ENCODE data around the gene MYO18B. TPM values are rescaled to one million over a fixed set of nuclear protein-coding genes. Genes with fewer than 3 reads are reported as not detected.

Gene MYO18B
- total RNA-seq, 1 experiment from 2014 or later: 0.11 TPM

DNA sequence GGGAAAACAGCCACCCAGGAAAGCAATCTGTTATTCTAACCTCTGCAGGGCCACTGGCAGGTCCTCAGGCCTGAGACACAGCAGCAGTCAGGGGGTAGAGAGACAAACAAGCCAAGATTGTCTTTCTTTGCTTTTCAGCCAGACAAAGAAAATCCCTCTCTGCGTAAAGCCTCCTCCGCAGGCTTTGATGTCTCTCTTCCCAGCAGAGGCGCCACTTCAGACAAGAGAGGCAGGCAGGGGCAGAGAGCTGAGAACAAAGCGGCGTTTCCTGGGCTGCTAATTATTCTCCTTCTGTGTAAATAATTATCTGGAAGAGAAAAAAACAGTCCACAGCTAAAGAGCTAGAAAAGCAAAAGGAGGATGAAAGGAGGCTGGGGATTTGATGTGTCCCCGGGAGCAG is 324.5 kb downstream of the MYO18B start:
- H3K36me3 ChIP-seq: no peaks in the 10 kb centered on the region
- DNase-seq (ENCODE audit: low read depth in 1 of 2, low spot score in 2 of 2): no peak
- no peaks in the 10 kb centered on the region; the same call in 1 of the 2 replicates for H3K27me3 ChIP-seq (replicated peaks)
- H3K4me3 ChIP-seq: no peak overlapping the region
- H3K9me3 ChIP-seq (replicated peaks): no peaks in the 10 kb centered on the region
- H3K27ac ChIP-seq: no peak overlapping the region
- H3K4me1 ChIP-seq (replicated peaks): no peaks in the 10 kb centered on the region

DNA sequence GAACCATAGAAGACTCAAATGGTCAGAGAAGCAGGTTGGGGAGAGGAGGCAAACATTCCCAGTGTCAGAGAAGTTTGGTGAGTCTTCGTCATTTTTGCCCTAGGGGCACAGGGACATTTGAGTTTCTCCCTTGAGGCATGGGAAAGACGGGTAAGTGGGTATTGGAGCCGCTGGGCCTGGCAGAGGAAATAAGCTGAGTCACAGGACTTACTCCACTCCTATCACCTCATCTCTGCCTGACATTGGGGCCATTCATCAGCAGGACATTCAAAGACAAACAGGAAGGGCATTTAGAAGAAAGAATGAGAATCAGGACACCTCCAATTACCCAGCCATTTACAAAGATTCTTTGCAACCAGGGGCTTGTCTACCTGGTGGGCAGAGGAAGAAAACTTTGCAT is 326.6 kb downstream of the MYO18B start:
- DNase-seq (ENCODE audit: low read depth in 1 of 2, low spot score in 2 of 2): no peak
- Histone ChIP-seq H3K27ac (no peak overlapping the region), H3K4me1 (replicated peaks) (no peaks in the 10 kb centered on the region), H3K27me3 (replicated peaks) (no peaks in the 10 kb centered on the region; the same call in 1 of the 2 replicates), H3K9me3 (replicated peaks) (no peaks in the 10 kb centered on the region), H3K4me3 (no peak overlapping the region), H3K36me3 (no peaks in the 10 kb centered on the region)

DNA sequence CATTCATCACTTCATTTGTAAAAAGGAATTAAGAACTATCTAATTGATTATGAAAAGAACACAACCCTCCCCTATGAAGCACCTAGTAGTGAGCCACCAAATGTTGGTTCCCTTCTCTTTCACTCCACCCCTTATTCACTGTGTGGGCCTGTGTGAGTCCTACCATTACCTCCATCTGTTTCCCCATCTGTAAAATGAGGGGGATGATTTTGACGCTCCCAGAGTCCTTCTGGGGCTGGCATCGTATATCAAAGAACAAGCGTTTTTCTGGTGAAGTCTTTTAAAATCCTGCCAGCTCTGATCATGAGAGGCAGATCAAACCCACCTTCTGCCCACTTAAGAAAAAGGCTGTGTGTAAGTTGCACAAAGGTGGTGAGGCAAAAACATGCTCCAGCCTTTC is 330.6 kb downstream of the MYO18B start:
- DNase-seq (ENCODE audit: low read depth in 1 of 2, low spot score in 2 of 2): no peak
- H3K27me3 ChIP-seq (replicated peaks): no peaks in the 10 kb centered on the region; the same call in 1 of the 2 replicates
- H3K4me3 ChIP-seq: no peak overlapping the region
- no peaks in the 10 kb centered on the region for H3K36me3 ChIP-seq
- no peaks in the 10 kb centered on the region for H3K4me1 ChIP-seq (replicated peaks)
- H3K27ac ChIP-seq: no peak overlapping the region
- no peaks in the 10 kb centered on the region for H3K9me3 ChIP-seq (replicated peaks)

DNA sequence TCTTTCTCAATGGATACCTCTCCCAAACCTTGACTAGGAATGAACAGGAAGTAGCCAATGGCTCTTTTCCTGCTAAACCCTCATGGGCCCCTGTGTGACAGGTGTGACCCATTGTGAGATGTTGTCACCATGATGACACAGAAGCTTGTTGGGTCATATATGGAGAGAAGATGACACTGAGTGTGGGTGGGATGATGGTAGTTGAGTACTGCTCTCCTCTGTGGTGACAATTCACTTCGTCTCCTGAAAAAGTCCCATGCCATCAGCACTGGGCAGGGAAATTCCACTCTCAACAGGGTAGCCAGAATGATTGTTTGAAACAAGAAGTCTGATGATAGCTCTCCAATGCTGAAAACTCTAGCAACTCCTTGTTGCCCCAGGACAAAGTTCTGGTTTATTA is 333.3 kb downstream of the MYO18B start:
- no peak for DNase-seq (ENCODE audit: low read depth in 1 of 2, low spot score in 2 of 2)
- H3K9me3 ChIP-seq (replicated peaks): no peaks in the 10 kb centered on the region
- no peaks in the 10 kb centered on the region for H3K36me3 ChIP-seq
- no peak overlapping the region for H3K27ac ChIP-seq
- no peaks in the 10 kb centered on the region for H3K4me1 ChIP-seq (replicated peaks)
- H3K4me3 ChIP-seq: no peak overlapping the region
- no peaks in the 10 kb centered on the region for H3K27me3 ChIP-seq (replicated peaks)

DNA sequence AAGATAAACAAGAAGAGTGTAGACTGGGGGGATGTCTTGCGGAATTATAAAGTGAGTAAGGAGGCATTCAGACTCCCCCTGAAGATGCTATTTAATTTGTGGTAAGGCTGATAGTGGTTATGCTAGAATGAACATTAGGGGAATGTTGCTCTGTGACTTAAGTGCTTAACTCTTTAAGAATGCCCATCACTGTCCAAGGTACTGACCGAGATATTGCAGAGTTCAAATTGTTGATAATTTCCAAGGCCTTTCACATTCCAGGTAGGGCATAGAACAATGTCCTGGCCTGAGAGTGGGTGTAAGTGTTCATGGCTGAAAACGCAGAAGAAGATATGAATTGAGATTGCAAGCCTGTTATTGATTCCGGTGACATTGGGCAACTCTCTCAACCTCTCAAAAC is 337.0 kb downstream of the MYO18B start:
- H3K4me1 ChIP-seq (replicated peaks): no peaks in the 10 kb centered on the region
- no peak for DNase-seq (ENCODE audit: low read depth in 1 of 2, low spot score in 2 of 2)
- H3K9me3 ChIP-seq (replicated peaks): no peaks in the 10 kb centered on the region
- H3K27ac ChIP-seq: no peak overlapping the region
- H3K4me3 ChIP-seq: no peak overlapping the region
- H3K27me3 ChIP-seq (replicated peaks): no peaks in the 10 kb centered on the region
- H3K36me3 ChIP-seq: no peaks in the 10 kb centered on the region

Other genes with a start within 250 kb of the MYO18B start
- gene GRK3, start 177.5 kb upstream of the MYO18B start, total RNA-seq (2014; rRNA removed; shearing (Covaris generic)): 4.2 and 6.3 TPM in 2 replicates